Medulla oblongata (tissue), 1 donor: ENCODE results near the gene PRLR.
"Not testable (repeated sequence)": the region's sequence is repeated elsewhere in the genome, so short reads cannot be mapped to it uniquely, and the experiment has no call there.

Source experiments
- DNase-seq: peaks from one replicate; pipeline ENCODE4 v3.0.0-alpha.2; 2015; ENCODE audit errors: extremely low spot score

PRLR gene

DNA sequence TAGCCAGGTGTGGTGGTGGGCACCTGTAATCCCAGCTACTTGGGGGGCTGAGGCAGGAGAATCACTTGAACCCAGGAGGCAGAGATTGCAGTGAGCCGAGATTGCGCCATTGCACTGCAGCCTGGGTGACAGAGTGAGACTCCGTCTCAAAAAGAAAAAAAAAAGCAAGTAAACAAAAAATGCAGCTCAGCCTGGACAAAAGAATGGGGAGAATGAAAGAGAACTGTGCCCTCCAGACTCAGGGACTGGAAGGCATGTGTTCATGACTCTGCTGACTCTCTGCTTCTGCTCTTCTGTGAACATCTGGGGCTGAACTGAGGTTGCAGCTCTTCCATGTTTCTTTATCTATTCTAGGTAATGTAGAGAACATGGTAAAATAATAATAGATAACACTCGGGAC is 194.4 kb downstream of the PRLR start:
- not testable (repeated sequence) for DNase-seq

DNA sequence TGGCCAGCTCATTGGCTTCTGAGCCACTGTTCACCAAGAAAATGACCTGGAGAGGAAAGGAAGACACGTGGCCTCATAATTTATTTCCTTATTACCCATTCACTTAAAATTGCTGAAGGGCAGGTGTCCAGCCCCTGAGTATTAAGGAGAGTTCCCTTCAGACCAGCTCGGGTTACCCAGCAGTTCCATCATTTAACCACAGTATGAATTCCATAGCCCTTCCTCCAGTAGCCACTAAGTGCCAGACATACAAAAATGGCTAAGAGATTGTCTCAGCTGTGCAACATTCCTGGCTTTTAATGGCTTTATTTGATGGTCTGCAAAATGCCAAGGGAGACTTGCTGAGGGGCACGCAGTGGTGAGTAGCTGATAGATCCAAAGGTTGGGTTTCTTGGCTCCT is 195.0 kb downstream of the PRLR start:
- no peak for DNase-seq

DNA sequence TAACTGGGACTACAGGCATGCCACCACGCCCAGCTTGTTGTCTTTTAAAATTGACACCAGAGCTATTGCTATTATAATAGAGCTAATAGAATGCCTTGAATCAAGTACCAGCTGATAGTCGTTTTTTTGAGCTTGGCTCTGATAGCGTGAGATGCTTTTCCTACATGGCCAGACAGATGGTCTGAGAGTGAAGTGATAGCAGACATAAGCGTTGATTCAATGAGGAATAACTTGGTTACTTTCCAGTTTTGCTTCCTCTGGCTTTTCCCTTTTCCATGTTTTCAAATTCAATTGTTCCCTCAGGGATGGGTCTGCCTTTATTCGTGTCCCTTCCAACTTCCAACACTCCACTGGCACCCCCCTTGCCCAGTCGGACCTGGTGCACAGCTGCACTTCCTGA is 197.9 kb downstream of the PRLR start:
- no peak for DNase-seq

DNA sequence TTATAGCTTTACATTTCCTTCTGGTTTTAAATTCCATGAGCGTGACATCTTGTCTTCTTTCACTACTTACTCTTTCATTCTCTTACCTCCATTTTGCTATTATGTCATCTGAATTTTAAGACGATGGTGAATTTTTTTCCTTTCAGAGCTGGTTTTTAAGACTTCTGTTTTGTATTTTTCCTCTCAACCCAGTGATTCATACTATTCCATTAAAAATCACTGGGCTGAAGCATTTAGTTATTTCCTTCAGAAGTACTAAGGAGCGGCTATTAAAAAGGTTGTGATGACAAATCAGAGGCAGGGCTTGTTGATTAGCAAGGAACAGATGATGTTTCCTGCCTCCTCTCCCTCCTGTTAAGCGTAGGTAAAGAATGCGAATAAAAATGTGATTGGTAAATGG is 199.0 kb downstream of the PRLR start:
- no peak for DNase-seq

DNA sequence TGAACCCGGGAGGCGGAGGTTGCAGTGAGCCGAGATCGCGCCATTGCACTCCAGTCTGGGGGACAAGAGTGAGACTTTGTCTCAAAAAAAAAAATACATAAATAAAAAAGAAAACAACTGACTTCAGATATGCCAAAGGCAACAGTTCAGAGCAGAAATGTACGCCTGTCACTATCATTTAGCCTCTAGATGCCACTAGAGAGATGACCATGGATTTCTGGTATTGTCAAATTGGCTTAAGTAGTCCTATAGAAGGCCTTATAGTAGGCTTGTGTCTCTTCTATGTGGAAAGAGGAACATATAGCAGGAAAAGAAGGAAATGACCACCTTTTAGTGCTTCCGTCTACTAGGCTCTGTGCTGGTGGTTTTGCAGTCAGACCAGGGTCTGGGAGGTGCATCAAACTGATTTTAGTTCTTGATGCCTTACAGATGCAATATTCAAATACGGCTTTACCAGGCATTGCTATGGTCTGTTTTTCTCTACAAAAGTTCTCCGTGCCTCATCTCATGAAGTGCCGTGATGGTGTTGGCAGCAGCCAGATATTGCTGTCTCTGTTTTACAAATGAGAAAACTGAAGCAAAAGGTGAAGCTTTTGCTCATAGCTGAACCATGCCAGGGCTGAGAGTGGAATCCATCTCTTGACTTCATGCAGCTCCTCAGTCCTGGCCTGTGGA is 199.7 kb downstream of the PRLR start:
- no peak for DNase-seq

DNA sequence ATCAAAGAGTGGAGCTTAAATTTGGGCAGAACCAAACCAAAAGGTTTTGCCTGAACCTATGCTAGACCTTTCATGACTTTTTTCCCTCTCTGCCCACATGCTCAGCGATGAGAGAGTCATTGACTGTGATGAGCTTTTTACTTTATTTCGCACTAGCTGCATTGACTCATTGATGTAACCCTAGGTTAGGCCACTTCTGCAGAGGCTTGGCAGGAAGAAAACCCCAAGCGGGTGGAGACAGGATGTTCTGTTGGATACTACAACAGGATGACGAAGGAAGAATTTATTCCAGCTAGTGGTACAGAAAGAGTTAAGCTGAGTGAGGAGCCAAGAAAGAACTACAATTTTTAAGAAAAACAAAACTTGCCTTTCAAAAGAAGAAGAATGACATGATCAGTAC is 201.0 kb downstream of the PRLR start:
- no peak for DNase-seq

DNA sequence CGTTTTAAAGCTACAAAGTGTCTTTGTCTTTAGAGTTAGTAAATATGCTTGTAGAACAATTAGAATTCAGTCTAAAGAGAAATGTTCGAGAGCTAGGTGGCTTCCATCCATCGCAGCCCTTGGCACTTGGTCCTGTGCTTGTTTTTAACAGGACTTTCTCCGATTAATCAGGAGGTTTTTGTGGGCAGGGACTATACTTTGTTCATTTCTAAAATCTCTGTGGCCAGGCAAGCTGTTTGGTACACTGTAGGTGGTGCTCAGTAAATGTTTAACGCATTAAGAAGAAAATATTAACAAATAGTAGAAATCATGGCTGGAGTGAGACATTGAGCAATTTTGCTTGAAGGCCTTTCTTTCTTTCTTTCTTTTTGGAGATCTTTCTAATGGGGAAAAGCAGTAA is 203.3 kb downstream of the PRLR start:
- no peak for DNase-seq

DNA sequence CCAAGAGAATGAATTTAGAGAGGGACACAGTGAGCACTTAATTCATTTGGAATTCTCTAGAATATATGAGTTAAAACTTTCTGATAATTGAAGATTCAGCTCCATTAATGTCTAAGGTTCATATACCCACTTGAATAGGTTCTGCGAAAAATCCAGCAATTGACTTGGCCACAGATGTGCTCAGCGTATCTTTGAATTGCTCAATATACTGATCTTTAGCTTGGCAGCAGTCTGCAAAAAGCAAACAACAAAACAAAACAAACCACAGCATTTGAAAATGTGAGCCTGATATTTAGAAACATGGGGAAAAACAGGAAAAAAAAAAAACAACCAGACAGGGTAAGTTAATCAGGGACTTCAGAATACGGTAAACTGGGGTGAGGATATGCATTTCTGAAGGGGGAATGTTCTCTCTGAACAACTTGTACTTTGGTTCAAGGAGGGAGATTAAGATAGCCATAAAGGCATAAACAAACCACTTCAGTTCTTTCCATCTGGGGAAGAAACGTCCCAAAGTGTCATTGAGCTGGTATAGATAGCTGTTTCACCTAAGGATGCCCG is 203.9 kb downstream of the PRLR start:
- no peak for DNase-seq

DNA sequence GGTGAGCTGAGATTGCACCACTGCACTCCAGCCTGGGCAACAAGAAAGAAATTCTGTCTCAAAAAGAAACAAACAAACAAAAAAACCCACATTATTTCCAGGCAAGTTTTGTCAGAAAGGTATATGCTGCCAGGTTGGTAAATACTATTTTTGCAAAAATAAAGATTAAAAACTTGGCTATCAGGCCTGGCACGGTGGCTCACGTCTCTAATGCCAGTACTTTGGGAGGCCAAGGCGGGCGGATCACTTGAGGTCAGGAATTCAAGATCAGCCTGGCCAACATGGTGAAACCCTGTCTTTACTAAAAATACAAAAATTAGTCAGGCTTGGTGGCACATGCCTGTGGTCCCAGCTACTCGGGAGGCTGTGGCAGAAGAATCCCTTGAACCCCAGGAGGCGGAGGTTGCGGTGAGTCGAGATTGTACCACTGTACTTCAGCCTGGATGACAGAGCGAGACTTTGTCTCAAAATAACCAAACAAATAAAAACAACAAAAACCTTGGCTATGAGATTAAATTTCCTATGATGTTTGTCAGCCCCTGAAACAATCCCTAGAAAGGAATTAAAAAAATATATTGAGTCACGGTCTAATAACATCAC is 205.3 kb downstream of the PRLR start:
- DNase-seq: no peak

DNA sequence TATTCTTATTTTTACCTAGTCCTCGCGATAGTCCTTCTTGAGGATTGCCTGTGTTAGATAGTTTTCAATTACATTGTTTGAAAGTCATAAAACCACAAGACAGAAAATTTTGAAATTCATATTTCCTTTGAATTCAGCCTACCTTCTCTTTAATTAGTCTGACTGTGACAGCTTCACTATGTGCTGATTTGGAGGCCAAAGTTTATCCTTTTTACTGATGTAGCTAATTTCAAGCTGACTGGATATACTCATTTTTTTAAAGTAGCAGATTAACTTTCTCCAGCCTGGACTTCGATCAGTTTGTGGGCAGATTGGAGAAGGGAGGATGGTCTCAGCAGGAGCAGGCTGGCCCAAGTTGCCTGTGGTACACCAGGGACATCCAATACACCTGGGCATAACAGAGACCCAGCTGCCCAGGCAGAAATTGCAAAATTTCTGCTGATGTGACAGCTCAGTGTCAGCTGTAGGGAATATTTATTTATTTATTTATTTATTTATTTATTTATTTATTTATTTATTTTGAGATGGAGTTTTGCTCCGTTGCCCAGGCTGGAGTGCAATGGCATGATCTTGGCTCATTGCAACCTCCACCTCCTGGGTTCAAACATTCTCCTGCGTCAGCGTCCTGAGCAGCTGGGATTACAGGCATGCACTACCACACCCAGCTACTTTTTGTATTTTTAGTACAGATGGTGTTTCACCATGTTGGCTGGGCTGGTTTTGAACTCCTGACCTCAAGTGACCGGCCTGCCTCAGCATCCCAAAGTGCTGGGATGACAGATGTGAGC is 206.7 kb downstream of the PRLR start:
- DNase-seq: no peak

DNA sequence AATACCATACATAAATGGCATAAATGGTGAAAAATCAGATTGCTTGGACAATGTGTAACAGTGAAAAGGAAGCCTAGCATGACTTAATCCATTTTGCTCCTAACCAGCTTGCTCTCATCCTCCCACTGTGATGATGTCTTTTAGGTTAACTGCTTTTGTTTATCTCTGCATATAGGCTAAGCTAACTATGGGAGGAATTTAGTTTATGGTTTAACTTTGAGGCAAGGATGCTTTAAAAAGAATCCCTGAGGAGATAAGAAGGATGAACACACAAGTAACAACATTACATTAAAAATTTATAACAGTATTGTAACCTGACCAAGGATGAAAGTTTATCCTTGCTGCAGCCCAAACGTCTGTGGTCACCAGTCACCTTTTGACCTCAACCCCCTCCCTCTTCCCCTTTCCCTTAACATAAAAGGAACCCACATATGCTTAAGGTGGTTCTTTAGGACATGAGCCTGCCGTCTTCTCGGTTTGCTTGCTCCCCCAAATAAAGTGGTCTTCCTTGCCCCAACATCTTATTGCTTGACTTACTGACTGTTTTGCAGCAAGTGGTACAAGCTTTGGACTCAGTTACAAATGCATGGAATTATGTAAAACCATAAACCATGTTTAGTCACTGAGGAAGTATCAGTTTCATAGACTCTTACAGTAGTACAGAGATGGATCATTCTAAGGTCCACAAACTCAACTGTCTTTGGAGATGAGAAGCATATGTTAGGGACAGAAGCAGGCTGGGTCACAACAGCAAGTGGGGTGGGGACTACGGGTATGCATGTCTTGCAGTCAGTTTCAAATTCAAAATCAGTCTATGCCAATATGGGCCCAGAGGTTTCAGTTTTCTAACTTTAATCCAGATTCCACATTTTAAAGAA is 213.9 kb downstream of the PRLR start:
- DNase-seq: no peak

DNA sequence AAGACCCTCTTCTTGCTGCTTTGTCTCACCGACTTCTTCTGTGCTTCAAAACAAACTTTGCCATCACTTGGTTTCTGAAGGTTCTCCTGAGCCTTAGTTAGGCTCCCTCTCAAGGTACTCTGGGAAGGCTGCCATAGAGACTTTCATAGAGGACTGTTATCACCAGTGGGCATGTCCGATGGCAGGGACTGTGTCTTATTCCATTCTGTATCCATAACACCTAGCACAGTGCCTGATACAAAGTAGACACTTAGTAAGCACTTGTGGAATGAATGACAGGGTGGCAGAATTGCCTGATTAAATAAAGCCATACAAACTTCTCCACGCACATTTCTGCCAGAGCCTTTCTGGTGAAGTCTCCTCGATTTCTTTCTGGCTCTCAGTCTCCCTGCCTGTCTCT is 215.2 kb downstream of the PRLR start:
- DNase-seq: no peak

DNA sequence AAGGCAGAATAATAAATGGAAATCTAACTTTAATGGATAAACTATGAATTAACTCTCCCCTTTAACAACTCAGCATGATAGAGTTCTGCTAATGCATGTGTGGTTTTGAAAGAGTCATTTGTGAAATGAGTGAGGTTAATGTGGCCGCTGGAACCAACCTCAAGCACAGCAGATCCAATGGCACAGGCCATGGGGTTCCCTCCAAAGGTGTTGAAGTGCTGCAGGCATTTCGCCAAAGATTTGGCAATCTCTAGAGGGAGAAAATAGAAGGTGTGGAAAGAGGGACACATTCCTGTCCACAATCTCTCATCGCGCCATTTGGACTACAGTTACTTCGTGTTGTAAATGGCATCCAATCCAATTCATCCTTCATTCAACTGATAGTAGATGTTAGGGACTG is 217.5 kb downstream of the PRLR start:
- DNase-seq: no peak

DNA sequence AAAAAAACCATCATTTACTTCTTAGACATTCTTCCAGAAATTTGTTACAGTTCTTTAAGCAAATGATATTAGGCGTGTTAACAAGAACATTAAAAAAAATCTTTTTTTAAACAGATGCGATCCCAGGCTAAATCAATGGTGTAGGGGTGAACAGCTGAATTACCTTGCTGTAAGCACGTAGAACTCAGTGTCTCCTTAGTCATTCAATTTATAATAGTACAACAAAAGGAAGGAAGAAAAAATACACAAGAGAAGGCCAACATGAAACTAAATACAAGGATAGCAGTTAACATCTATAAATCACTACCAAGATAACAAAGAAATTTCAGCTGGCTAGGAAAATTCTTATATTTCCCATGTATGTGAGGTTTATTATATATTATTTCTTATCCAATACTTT is 217.9 kb downstream of the PRLR start:
- DNase-seq: no peak

DNA sequence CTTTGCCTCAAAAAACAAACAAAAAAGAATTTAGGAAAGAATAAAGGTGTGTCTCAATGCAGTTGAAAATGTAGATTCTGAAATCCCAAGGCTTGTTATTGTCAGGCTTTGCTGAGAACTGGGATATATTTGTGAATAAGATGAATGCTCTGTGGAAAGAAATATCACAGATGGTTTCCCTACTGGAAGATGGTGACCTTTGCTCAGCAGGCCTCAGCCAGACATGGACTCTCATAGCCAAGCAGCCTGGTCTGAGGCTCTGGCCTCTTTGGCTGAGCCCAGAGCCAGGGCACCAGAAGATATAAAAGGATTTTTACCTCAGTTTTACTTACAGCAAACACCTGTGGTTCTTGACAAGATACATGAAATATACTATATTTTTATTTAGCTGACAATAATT is 219.6 kb downstream of the PRLR start:
- no peak for DNase-seq

DNA sequence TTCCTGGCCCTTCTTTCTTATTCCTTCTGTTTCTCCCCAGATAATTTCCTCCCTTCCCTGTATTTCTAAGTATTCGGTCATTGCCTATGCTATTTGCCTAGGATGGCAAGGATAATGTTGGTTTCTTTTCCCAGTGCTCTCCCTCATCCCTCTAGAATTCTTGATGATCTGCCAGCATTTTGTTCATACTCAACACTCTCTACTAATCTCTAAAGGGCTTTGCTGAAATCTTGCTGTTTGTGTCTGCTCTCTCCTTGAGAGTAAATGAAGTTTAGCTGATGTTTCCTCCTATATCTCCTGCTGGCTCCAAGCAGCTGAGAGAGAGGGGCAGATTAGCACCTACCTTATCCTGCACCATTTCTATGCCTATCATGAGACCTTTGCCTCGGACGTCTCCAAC is 220.6 kb downstream of the PRLR start:
- no peak for DNase-seq

DNA sequence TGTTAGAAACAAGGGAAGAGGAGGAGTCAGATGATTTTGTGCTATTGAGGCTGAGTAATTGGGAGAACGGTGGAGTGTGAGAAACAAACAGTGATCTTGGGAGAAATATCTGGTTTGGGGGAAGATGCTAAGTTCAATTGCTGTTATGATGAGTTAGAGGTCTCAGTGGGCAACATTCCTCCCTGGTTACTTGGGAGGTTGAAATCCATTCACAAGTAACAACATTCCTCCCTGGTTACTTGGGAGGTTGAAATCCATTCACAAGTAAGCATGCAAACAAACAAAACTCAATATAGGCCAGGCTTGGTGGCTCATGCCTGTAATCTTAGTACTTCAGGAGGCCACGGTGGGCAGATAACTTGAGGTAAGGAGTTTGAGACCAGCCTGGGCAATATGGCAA is 221.3 kb downstream of the PRLR start:
- DNase-seq: no peak

DNA sequence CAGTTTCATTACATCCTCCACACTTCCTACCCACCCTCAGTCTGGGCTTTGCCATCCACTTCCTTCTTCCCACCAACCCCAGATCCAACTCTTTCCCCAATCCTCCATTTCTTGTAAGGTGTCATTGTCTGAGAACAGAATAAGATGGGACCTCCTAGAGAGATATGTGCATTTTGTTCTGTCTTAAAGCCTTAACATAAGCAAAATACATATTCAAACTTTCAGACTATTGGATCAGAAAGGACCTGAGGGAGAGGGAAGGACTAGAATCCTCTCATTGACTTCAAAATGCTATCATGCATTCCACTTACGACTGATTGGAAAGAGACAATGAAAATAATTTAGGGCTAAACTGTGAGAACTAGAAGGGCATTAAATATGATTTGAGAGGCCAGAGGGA is 225.5 kb downstream of the PRLR start:
- no peak for DNase-seq

DNA sequence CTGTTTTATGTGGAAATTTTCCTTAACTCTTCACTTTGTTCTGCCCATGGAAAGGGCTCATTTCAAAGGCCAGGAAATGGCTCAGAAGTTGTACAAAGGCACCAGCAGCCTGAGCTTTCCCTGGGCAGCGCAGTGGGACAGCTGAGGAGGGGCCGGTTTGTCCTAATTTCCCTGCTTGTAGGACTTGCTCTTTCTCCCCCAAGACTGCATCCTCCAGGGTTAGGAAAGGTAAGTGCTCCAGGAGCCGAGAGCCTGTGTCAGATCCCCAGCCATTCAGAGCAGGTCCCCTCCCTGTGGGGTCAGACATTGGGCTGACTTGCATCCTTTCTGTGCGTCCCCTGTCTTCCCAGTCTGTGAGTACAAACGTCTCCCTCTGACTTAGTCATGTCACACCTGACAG is 226.1 kb downstream of the PRLR start:
- DNase-seq: no peak

DNA sequence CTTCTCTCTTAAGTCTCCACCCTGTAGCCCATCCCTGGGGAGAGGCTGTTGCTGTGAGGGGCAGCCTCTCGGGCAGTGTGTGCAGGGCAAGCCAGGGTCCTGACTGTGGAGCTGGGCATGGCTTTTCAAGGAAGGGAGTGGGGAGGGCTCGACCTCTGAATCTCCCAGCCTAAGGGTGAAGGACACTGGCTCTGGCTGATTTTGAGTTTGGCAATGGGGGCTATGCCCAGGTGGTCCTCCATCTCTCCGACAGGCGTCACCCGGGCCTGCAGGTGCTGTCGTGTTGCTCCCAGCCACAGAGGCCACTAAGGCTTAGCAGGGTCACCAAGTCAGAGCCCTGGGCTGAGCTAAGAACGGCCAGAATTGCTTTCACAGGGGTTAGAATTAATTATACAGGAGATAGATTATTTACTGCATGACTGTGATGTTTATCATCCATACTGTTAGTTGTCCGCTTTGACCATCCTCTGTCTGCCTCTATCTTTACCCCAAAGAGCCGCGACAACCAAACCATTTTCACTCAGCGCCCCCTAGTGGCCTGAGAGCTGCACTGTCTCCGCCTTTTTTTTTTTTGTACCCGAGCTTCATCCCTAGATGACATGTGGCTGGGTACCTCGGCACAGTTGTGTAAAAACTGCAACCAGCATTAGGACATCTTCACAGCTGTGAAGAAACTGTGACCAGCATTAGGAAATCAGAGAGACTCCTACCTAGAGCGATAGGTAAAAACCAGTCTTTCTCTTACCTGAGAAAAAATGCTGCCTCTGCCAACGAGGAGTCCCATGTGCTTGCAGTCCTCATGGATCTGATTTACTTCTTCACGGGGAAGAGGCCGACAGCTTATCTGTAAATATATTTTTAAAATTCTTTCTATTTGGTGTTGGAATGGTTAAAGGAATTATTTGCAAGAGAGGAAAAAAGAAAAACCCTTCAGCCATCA is 227.0 kb downstream of the PRLR start:
- DNase-seq: peak; percentile 77

DNA sequence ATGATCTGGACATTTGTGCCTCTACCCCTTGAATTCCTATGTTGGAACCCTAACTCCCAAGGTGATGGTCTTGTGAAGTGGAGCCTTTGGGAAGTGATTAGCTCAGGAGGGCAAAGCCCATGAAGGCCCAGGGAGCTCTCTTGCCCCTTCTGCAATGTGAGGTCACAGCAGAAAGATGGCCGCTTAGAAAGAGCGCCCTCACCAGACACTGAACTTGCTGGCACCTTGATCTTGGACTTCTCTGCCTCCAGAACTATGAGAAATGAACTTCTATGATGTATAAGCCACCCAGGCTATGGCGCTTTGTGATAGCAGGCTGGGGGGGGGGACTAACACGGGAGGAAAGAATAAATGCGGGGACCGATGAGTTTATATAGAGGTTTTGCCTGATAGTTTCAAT is 227.8 kb downstream of the PRLR start:
- DNase-seq: no peak
